Right lobe of liver (tissue), 4 donors: ENCODE measurements around the gene CD248.

Source experiments
- CTCF ChIP-seq, 4 donors: fragments of 200-600 bp in 3 of 4; fragments of 450-650 bp in 1 of 4; IDR thresholded peaks; one replicate each; pipeline versions ENCODE4 v1.5.1 to v1.8.0; 2016 to 2022; ENCODE audit warnings: antibody characterized with exemption in 4 of 4, mild to moderate bottlenecking in 2 of 4
- POLR2A ChIP-seq: fragments of 450-650 bp; IDR thresholded peaks from one replicate; pipeline ENCODE4 v1.6.1; 2017; ENCODE audit warnings: antibody characterized with exemption, mild to moderate bottlenecking
- donor health status: DM: no; HTN: no; CAD: no.
- donor health status: DM: no; HTN: no; CAD: no.
- donor health status: DM: no; HTN: yes; CAD: no.

- TF ChIP-seq CTCF (IDR thresholded peaks at IDR 0.05): no peak
- TF ChIP-seq POLR2A: no peak
Observed at GRCh38 chr11:66361502-66361941, 44.7 kb upstream of the CD248 start.
